Retinal pigment epithelial cell (primary cell): ENCODE data around the gene PIN1.

Experiments
- DNase-seq: peaks from one replicate; pipeline ENCODE4 v3.0.0-alpha.2; 2010; ENCODE audit warnings: low read depth
- H3K4me3 ChIP-seq: 2 replicates; pipeline ENCODE4 v1.5.1; 2011; ENCODE audit warnings: mild to moderate bottlenecking, low read length, control low read depth, moderate library complexity
- CTCF ChIP-seq: conservative IDR thresholded peaks from 2 replicates; pipeline ENCODE4 v1.5.1; 2011; ENCODE audit warnings: low read depth, low read length, control low read depth, inconsistent platforms

Gene PIN1

GRCh38 chr19:9848762-9849161, 13.6 kb downstream of the PIN1 start:
- H3K4me3 ChIP-seq, result no peak overlapping the region
- no peak for DNase-seq
- TF ChIP-seq CTCF, result no peak

- H3K4me3 ChIP-seq, result no peak overlapping the region
- no peak for DNase-seq
- no peak for TF ChIP-seq CTCF
Observed at GRCh38 chr19:9849791-9850190, 14.7 kb downstream of the PIN1 start.

- TF ChIP-seq CTCF, result no peak
- no peak for DNase-seq
- H3K4me3 ChIP-seq, result no peak overlapping the region
Observed at GRCh38 chr19:9850235-9850959, 15.3 kb downstream of the PIN1 start.

GRCh38 chr19:9854282-9854846, 19.2 kb downstream of the PIN1 start:
- no peak for DNase-seq
- no peak for TF ChIP-seq CTCF
- H3K4me3 ChIP-seq, result no peak overlapping the region

GRCh38 chr19:9856609-9857008, 21.5 kb downstream of the PIN1 start:
- H3K4me3 ChIP-seq, result no peak overlapping the region
- DNase-seq, result no peak
- no peak for TF ChIP-seq CTCF

GRCh38 chr19:9857076-9857721, 22.1 kb downstream of the PIN1 start:
- DNase-seq, result no peak
- TF ChIP-seq CTCF, result no peak
- no peak overlapping the region for H3K4me3 ChIP-seq
